Loucy (cell line): ENCODE results near the gene ASPDH.

Source experiments
- EZH2phosphoT487 ChIP-seq: fragments of 200-600 bp; IDR thresholded peaks from 2 replicates; pipeline ENCODE4 v1.6.1; 2018; ENCODE audit warnings: antibody characterized with exemption, mild to moderate bottlenecking, moderate library complexity, borderline replicate concordance
- TF ChIP-seq, protein P1 (sequence below): fragments of 200-600 bp; sonication (generic); conservative IDR thresholded peaks from 2 replicates; pipeline ENCODE4 v1.5.1; 2014; ENCODE audit warnings: mild to moderate bottlenecking, antibody characterized with exemption, low read length

DNA sequence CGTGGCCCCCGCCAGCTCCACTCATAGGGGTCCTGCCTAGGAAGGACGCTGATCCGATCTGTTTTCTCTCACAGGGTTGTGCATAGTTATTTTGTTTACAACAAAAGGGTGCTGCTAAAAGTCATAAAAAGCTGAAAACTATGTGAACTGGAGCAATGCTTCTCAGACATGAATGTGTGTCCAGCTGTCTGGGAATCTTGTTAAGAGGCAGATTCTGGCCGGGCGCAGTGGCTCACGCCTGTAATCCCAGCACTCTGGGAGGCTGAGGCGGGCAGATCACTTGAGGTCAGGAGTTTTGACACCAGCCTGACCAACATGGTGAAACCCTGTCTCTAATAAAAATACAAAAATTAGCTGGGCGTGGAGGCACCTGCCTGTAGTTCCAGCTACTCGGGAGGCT is 45.9 kb upstream of the ASPDH start:
- TF ChIP-seq, protein P1, sequence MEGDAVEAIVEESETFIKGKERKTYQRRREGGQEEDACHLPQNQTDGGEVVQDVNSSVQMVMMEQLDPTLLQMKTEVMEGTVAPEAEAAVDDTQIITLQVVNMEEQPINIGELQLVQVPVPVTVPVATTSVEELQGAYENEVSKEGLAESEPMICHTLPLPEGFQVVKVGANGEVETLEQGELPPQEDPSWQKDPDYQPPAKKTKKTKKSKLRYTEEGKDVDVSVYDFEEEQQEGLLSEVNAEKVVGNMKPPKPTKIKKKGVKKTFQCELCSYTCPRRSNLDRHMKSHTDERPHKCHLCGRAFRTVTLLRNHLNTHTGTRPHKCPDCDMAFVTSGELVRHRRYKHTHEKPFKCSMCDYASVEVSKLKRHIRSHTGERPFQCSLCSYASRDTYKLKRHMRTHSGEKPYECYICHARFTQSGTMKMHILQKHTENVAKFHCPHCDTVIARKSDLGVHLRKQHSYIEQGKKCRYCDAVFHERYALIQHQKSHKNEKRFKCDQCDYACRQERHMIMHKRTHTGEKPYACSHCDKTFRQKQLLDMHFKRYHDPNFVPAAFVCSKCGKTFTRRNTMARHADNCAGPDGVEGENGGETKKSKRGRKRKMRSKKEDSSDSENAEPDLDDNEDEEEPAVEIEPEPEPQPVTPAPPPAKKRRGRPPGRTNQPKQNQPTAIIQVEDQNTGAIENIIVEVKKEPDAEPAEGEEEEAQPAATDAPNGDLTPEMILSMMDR = no peak
- no peak for TF ChIP-seq EZH2phosphoT487
